ENCODE data around the gene LRRC17. TPM values are rescaled to one million over a fixed set of nuclear protein-coding genes. Genes with fewer than 3 reads are reported as not detected.

The LRRC17 gene
- total and polyA plus RNA-seq, 12 donors = 1.5 to 26.3 (median 3.3) TPM

DNA sequence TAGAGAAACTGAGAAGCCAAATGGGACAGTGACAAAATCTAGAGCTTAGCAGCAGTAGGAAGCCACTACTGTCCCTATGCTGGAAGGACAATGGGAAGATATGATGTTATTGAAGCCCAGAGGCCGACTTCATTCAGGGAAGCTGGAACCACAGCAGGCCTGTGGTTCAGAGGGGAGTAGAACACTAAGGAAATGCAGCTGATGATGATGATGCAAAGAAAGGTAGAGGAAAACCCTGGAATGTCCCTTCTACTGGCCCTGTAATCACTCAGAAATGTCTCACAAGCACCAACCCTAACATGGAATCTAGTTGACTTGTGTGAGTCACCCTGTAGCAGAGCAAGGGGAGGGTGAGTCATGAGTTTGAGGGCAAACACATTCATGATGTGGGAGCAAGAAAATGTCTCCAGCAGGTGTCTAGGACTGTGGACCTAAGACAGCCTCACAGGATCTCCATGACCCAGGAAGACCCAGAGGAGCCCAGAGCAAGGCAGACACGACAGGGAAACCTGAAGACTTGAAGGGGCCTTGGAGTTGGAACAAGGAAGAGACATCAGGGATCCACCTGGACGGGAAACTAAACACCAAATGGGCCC is 37.0 kb upstream of the LRRC17 start:
- 94 to 100% (median 98%) methylated on average over 3 of the region's 3 CpGs for WGBS, 4 donors
- DNase-seq = peak in 5 of 7 donors; percentile 25 to 52 (median 33)
- Histone ChIP-seq H3K27me3 (no peaks in the 10 kb centered on the region), H3K9me3 (replicated peaks in 1 of 3) (no peaks in the 10 kb centered on the region), H3K27ac (no peak overlapping the region), H3K4me3 (no peak overlapping the region), H3K4me1 (replicated peaks in 1 of 2) (peaks cover 0 to 7% of the 10 kb centered on the region in 2 donors), H3K36me3 (replicated peaks in 1 of 2) (no peaks in the 10 kb centered on the region)
- intact Hi-C loops (cut with DNase I) = no loop called here
- TF ChIP-seq POLR2A (IDR thresholded peaks at IDR 0.05) = no peak
- TF ChIP-seq, protein P1, sequence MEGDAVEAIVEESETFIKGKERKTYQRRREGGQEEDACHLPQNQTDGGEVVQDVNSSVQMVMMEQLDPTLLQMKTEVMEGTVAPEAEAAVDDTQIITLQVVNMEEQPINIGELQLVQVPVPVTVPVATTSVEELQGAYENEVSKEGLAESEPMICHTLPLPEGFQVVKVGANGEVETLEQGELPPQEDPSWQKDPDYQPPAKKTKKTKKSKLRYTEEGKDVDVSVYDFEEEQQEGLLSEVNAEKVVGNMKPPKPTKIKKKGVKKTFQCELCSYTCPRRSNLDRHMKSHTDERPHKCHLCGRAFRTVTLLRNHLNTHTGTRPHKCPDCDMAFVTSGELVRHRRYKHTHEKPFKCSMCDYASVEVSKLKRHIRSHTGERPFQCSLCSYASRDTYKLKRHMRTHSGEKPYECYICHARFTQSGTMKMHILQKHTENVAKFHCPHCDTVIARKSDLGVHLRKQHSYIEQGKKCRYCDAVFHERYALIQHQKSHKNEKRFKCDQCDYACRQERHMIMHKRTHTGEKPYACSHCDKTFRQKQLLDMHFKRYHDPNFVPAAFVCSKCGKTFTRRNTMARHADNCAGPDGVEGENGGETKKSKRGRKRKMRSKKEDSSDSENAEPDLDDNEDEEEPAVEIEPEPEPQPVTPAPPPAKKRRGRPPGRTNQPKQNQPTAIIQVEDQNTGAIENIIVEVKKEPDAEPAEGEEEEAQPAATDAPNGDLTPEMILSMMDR (IDR thresholded peaks at IDR 0.05) = no peak

DNA sequence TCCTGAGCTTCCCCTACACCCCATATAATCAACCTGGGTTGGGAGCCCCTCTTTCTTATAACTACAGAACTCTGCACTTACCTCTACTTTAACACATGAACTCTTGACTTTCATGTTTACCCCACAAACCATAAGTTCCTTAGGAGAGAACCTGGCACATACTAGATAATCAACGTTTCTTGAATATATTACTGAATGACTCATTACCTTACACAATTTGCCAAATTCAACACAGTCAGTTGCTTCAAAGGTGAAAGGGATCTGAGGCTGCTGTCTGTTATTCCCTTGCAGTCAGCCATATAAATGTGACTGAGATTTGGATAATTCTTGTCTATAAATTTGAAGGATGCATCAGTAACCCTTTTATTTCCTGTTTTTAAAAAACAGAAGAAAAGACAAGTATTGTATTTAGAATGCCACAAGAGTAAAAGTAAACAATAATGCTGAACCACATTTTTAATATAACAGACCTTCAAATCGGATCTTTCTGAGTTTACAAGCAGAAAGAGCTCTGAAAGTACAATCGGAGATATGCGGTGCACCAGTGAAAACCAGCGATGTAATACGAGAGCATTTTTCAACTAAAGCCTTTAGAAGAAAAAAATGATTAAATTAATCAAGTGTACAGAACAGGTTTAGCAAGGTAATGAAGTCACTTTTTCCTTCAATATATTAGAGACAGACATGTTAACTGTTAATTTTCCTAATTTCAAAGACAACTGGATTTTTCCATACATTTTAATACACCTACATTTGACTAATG is 29.5 kb upstream of the LRRC17 start:
- intact Hi-C loops (cut with DNase I) = no loop called here
- TF ChIP-seq POLR2A (IDR thresholded peaks at IDR 0.05) = no peak
- TF ChIP-seq, protein P1 (IDR thresholded peaks at IDR 0.05) = no peak

DNA sequence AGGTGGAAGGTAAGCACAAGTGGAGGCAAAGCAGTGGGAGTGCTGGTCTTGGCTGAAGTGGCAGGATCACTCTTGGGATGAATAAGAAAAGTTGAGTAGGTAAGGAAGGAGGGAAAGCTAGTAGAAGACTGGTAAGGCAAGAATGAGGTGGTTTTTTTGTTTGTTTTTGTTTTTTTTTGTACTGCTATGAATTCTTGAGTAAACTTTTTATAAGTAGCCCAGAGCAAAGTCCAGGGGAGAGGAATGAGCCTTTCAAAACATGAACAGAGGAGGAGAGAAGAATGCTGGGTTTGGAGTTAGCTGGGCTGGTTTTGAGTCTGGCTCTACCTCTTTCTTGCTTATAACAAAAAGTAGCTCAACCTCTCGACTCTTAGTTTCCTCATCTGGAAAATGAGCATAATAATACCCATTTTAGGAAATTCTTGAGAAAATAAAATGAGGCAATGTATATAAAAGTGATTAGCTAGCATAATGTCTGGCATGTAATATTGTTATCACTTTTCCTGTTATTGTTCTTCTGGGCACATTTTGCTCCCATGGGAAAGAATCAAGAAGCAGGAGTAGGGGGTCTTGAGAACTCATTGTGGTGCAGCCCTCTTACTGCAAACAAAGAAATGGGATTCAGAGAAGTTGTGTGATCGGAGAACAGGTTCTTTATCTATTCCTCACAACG is 24.1 kb upstream of the LRRC17 start:
- no peak for TF ChIP-seq POLR2A (IDR thresholded peaks at IDR 0.05)
- TF ChIP-seq, protein P1 (IDR thresholded peaks at IDR 0.05) = no peak
- Histone ChIP-seq H3K4me3 (no peak overlapping the region), H3K27ac (no peak overlapping the region), H3K9me3 (replicated peaks in 1 of 3) (no peaks in the 10 kb centered on the region), H3K4me1 (replicated peaks in 1 of 2) (peaks cover 7 to 20% of the 10 kb centered on the region in 2 donors), H3K27me3 (no peaks in the 10 kb centered on the region), H3K36me3 (replicated peaks in 1 of 2) (no peaks in the 10 kb centered on the region)
- DNase-seq = no peak
- intact Hi-C loops (cut with DNase I) = no loop called here
- 89 to 95% (median 92%) methylated on average over 3 of the region's 3 CpGs for WGBS, 4 donors

More for the DNA sequence above, 29.5 kb upstream of the LRRC17 start:
- Histone ChIP-seq H3K36me3 (replicated peaks in 1 of 2) (no peaks in the 10 kb centered on the region), H3K4me3 (no peak overlapping the region), H3K27me3 (no peaks in the 10 kb centered on the region), H3K27ac (no peak overlapping the region), H3K4me1 (replicated peaks in 1 of 2) (no peaks in the 10 kb centered on the region), H3K9me3 (replicated peaks in 1 of 3) (no peaks in the 10 kb centered on the region)
- 72 to 81% (median 79%) methylated on average over 6 of the region's 6 CpGs for WGBS, 4 donors
- no peak for DNase-seq

DNA sequence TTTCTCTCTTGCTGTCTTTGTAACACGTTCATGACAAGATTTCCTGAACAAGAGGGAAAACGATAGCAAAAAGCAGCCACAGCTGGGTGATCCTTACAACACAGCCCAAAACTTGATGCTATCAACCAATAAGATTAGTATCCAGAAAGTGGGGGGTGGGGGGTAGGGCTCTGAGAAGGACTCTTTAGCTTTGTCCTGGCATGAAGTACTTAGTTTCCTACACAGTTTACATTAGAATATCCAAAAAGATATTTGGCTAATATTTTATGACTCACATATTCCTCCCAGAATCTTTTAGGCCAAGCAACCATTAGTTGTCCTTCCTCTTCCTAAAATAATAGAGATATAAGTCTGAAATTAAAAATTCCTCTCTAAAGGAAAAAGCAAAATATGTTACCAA is 22.9 kb upstream of the LRRC17 start:
- Histone ChIP-seq H3K9me3 (replicated peaks in 1 of 3) (no peaks in the 10 kb centered on the region), H3K27ac (no peak overlapping the region), H3K36me3 (replicated peaks in 1 of 2) (no peaks in the 10 kb centered on the region), H3K4me1 (replicated peaks in 1 of 2) (peaks cover 7 to 20% of the 10 kb centered on the region in 2 donors), H3K4me3 (no peak overlapping the region), H3K27me3 (no peaks in the 10 kb centered on the region)
- TF ChIP-seq, protein P1 (IDR thresholded peaks at IDR 0.05) = no peak
- no peak for TF ChIP-seq POLR2A (IDR thresholded peaks at IDR 0.05)
- no peak for DNase-seq
- intact Hi-C loops (cut with DNase I) = no loop called here
- 74 to 79% (median 76%) methylated on average over 2 of the region's 2 CpGs for WGBS, 4 donors

All from adrenal gland (tissue), 12 donors.